ENCODE measurements around the gene NMT2.

The NMT2 gene

GRCh38 chr10:15088428-15089261 lies 79.8 kb downstream of the NMT2 start, which contains the start of gene ACBD7:
ACBD7 (minus strand) TSS chr10:15088776; CDS start chr10:15088728, 48 bp downstream.
- DNase-seq, result no peak

GRCh38 chr10:15084502-15084922 lies 84.0 kb downstream of the NMT2 start:
- no peak for DNase-seq

- DNase-seq, result no peak
Observed at GRCh38 chr10:15083674-15084501, 84.6 kb downstream of the NMT2 start.

GRCh38 chr10:15075421-15075820 lies 93.1 kb downstream of the NMT2 start:
- no peak for DNase-seq

GRCh38 chr10:15072358-15072757 lies 96.1 kb downstream of the NMT2 start:
- DNase-seq, result no peak

- no peak for DNase-seq
Observed at GRCh38 chr10:15069230-15069629, 99.3 kb downstream of the NMT2 start.

- no peak for DNase-seq
Observed at GRCh38 chr10:15068802-15069201, 99.7 kb downstream of the NMT2 start.

- no peak for DNase-seq
Observed at GRCh38 chr10:15067154-15067553, 101.3 kb downstream of the NMT2 start.

- DNase-seq, result no peak
Observed at GRCh38 chr10:15060638-15061037, 107.9 kb downstream of the NMT2 start.

- DNase-seq, result no peak
Observed at GRCh38 chr10:15059914-15060313, 108.6 kb downstream of the NMT2 start.

GRCh38 chr10:15058689-15059088 lies 109.8 kb downstream of the NMT2 start:
- DNase-seq, result no peak
